Measurements from ENCODE around the gene WWOX. TPM values are rescaled to one million over a fixed set of nuclear protein-coding genes. Genes with fewer than 3 reads are reported as not detected.

WWOX gene
- total and polyA plus RNA-seq, 2 of the 8 experiments (the other 6 are each of a cell fraction or from before 2014, with no cell fraction given), result 5.4 to 16.7 TPM

DNA sequence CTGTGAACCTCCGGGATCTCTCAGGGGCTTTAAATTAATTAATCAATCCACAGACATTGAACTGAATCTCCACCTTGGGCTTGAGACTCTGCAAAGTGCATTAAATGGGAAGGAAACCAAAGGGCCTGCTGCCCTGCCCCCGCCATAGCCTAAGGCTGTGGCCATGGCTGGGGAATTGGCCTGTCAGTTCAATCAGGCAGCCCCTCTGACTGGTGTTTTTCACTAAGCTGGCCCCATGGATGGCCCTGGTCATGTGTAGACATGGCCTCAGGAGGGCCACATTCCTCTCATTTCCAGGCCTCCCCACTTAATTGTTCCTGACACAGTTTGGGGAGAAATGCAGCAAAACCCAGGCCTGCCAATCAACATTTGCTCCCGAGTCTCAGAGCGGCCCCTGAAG is 499.8 kb downstream of the WWOX start:
- no peak overlapping the region for H2BK5ac ChIP-seq (ENCODE audit: low read depth, low read length)
- 93% methylated on average over 4 of the region's 4 CpGs; no CpG with 5 or more reads in 1 of the 2 experiments for WGBS, 2 experiments (ENCODE audit: extremely low coverage in 1 of 2, insufficient coverage in 1 of 2, insufficient read length in 1 of 2, insufficient replicate concordance in 2 of 2, low coverage in 1 of 2, low lambda C conversion rate in 2 of 2, missing lambda C conversion rate in 1 of 2)
- no peak overlapping the region for H3K18ac ChIP-seq (ENCODE audit: extremely low read depth, low read length)
- H3K14ac ChIP-seq (ENCODE audit: insufficient read length), result no peak overlapping the region
- no peaks in the 10 kb centered on the region for H4K20me1 ChIP-seq (replicated peaks in 1 of 2; ENCODE audit: control insufficient read depth in 1 of 2, insufficient read depth in 2 of 2, low read length in 2 of 2)
- no peak overlapping the region for H4K5ac ChIP-seq (ENCODE audit: insufficient read length, low read depth, low read length)
- no peaks in the 10 kb centered on the region for H3K23me2 ChIP-seq (ENCODE audit: low read depth, low read length)
- no peak overlapping the region for H2BK120ac ChIP-seq (replicated peaks; ENCODE audit: low read depth, low read length)
- H3K9ac ChIP-seq (replicated peaks in 1 of 4; ENCODE audit: extremely low read depth in 1 of 4, low read depth in 3 of 4, low read length in 3 of 4), result no peak overlapping the region
- peaks cover 0 to 4% (median 0%) of the 10 kb centered on the region in 4 experiments; a peak in 3 of 7 replicates for H3K4me1 ChIP-seq (replicated peaks in 1 of 4; ENCODE audit: control insufficient read depth in 3 of 4, insufficient read depth in 4 of 4, low read length in 3 of 4)
- H2BK15ac ChIP-seq (ENCODE audit: low read length), result no peak overlapping the region
- H3K79me1 ChIP-seq (ENCODE audit: low read depth, low read length), result no peaks in the 10 kb centered on the region
- no peak overlapping the region for H2AK5ac ChIP-seq (ENCODE audit: low read depth, low read length)
- no peak overlapping the region for H2BK12ac ChIP-seq (ENCODE audit: low read depth, low read length)
- no peak overlapping the region for H3K27ac ChIP-seq (ENCODE audit: low read depth, low read length)
- no peak overlapping the region for H2AFZ ChIP-seq (ENCODE audit: low read length)
- no peak overlapping the region for H2BK20ac ChIP-seq (ENCODE audit: low read length)
- no peak overlapping the region for H3K56ac ChIP-seq (replicated peaks; ENCODE audit: insufficient read length, low read depth, low read length)
- H3K23ac ChIP-seq (ENCODE audit: insufficient read length), result no peak overlapping the region
- H3K9me3 ChIP-seq (ENCODE audit: insufficient read depth in 2 of 2, low read depth in 1 of 2, low read length in 1 of 2), result no peaks in the 10 kb centered on the region
- no peak for FAIRE-seq
- no peak overlapping the region for H3K4ac ChIP-seq (replicated peaks; ENCODE audit: insufficient read length, low read depth, low read length)
- TF ChIP-seq RAD21 (IDR thresholded peaks at IDR 0.05 in 1 of 2, conservative IDR thresholded peaks at IDR 0.05 in 1 of 2; ENCODE audit: low read depth in 2 of 2, low read length in 2 of 2) (peak in 1 of 2 experiments; percentile 13; a peak in 1 of 4 replicates), HDAC2 (IDR thresholded peaks at IDR 0.05; ENCODE audit: borderline replicate concordance in 1 of 2, low read depth in 2 of 2, low read length in 2 of 2) (no peak)
- no peak overlapping the region for H3K4me2 ChIP-seq (ENCODE audit: insufficient read depth in 1 of 2, low read depth in 2 of 2, low read length in 2 of 2)
- H4K8ac ChIP-seq (ENCODE audit: extremely low read depth, insufficient read depth, low read length), result no peak overlapping the region
- H3K4me3 ChIP-seq (ENCODE audit: extremely low read depth in 1 of 4, insufficient read depth in 2 of 4, low read depth in 3 of 4, low read length in 4 of 4), result no peak overlapping the region
- POLR2A ChIA-PET (ENCODE audit: partially characterized antibody), result interaction anchor here (0.5 kb wide), 1 partner anchor 1005 kb away, joined by 3 read pairs; no protein-coding TSS in a partner anchor
- no peaks in the 10 kb centered on the region for H3K36me3 ChIP-seq (ENCODE audit: control insufficient read depth in 2 of 4, insufficient read depth in 4 of 4, low read length in 3 of 4)
- CTCF ChIA-PET (ENCODE audit: partially characterized antibody), result interaction anchor here (0.8 to 2.3 kb wide), 4 partner anchors 10 to 106 kb away, joined by 3 to 8 read pairs (median 4); no protein-coding TSS in a partner anchor
- H3K27me3 ChIP-seq (replicated peaks in 1 of 4; ENCODE audit: control insufficient read depth in 3 of 4, extremely low read depth in 1 of 4, insufficient read depth in 3 of 4, low read length in 3 of 4), result no peaks in the 10 kb centered on the region
- no peak overlapping the region for H4K91ac ChIP-seq (replicated peaks; ENCODE audit: insufficient read length, low read length)
- H3K79me2 ChIP-seq (ENCODE audit: control insufficient read depth in 1 of 2, insufficient read depth in 2 of 2, low read length in 2 of 2), result no peaks in the 10 kb centered on the region
- DNase-seq (ENCODE audit: low read depth in 1 of 2, low spot score in 2 of 2), result no peak

All from H1 (cell line).